ENCODE measurements around the gene NCAPH2. TPM values are rescaled to one million over a fixed set of nuclear protein-coding genes. Genes with fewer than 3 reads are reported as not detected.
"Not testable (repeated sequence)": the region's sequence is repeated elsewhere in the genome, so short reads cannot be mapped to it uniquely, and the experiment has no call there.

NCAPH2 gene
- total RNA-seq, 2 donors from 2014 or later: 43.7 to 59.6 TPM

DNA sequence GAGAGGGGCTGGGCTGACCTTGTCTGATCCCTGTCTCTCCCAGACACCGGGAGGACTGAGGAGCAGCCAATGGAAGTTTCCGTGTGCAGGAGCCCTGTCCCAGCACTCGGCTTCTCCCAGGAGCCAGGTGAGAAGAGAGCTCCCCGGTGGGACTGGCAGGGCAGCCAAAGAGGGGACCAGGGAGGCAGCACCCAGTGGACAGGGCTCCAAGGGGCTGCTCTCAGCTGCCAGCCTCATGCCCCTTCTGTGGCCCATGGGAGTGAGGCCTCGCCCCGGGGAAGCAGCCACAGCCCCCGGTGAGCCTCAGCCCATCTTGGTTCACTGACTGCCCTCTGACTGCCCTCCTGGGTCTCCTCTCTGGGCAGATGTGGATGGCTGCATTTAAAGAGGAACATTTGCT, 10.6 kb downstream of the NCAPH2 start:
- no peak for DNase-seq (ENCODE audit: low spot score)
- TF ChIP-seq, protein P1, sequence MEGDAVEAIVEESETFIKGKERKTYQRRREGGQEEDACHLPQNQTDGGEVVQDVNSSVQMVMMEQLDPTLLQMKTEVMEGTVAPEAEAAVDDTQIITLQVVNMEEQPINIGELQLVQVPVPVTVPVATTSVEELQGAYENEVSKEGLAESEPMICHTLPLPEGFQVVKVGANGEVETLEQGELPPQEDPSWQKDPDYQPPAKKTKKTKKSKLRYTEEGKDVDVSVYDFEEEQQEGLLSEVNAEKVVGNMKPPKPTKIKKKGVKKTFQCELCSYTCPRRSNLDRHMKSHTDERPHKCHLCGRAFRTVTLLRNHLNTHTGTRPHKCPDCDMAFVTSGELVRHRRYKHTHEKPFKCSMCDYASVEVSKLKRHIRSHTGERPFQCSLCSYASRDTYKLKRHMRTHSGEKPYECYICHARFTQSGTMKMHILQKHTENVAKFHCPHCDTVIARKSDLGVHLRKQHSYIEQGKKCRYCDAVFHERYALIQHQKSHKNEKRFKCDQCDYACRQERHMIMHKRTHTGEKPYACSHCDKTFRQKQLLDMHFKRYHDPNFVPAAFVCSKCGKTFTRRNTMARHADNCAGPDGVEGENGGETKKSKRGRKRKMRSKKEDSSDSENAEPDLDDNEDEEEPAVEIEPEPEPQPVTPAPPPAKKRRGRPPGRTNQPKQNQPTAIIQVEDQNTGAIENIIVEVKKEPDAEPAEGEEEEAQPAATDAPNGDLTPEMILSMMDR (IDR thresholded peaks at IDR 0.05): no peak
- TF ChIP-seq POLR2A (IDR thresholded peaks at IDR 0.05) (no peak), POLR2AphosphoS5 (IDR thresholded peaks at IDR 0.05) (no peak)
- H3K4me1 ChIP-seq (replicated peaks): no peaks in the 10 kb centered on the region
- H3K4me3 ChIP-seq: no peak overlapping the region
- no peaks in the 10 kb centered on the region for H3K9me3 ChIP-seq
- H3K27me3 ChIP-seq (replicated peaks; ENCODE audit: insufficient read depth): no peaks in the 10 kb centered on the region
- H3K36me3 ChIP-seq: peaks cover 0 to 8% of the 10 kb centered on the region in 2 donors
- WGBS: 88% methylated on average over 7 of the region's 7 CpGs
- intact Hi-C loops (cut with DNase I): no loop called here
- no peak overlapping the region for H3K27ac ChIP-seq

DNA sequence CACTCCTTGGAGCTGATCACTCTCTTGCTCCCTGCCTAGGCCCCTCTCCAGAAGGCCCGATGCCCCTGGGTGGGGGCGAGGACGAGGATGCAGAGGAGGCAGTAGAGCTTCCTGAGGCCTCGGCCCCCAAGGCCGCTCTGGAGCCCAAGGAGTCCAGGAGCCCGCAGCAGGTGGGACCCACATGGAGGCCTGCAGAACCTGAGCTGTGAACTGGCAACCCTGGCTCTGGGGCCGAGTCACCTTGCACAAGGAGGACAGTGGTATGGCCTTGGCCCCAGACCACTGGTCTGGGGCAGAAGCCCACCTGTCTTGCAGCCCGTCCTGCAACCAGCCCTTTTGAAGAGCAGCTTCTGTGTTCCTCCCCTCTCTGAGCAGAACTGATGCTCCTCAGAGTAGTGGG, 11.1 kb downstream of the NCAPH2 start:
- H3K27me3 ChIP-seq (replicated peaks; ENCODE audit: insufficient read depth): no peaks in the 10 kb centered on the region
- no peaks in the 10 kb centered on the region for H3K9me3 ChIP-seq
- H3K27ac ChIP-seq: no peak overlapping the region
- no peak overlapping the region for H3K4me3 ChIP-seq
- peaks cover 0 to 8% of the 10 kb centered on the region in 2 donors for H3K36me3 ChIP-seq
- 96% methylated on average over 8 of the region's 8 CpGs for WGBS
- DNase-seq (ENCODE audit: low spot score): no peak
- TF ChIP-seq POLR2A (IDR thresholded peaks at IDR 0.05): no peak
- no peak for TF ChIP-seq POLR2AphosphoS5 (IDR thresholded peaks at IDR 0.05)
- TF ChIP-seq, protein P1 (IDR thresholded peaks at IDR 0.05): no peak
- no peaks in the 10 kb centered on the region for H3K4me1 ChIP-seq (replicated peaks)
- intact Hi-C loops (cut with DNase I): no loop called here

DNA sequence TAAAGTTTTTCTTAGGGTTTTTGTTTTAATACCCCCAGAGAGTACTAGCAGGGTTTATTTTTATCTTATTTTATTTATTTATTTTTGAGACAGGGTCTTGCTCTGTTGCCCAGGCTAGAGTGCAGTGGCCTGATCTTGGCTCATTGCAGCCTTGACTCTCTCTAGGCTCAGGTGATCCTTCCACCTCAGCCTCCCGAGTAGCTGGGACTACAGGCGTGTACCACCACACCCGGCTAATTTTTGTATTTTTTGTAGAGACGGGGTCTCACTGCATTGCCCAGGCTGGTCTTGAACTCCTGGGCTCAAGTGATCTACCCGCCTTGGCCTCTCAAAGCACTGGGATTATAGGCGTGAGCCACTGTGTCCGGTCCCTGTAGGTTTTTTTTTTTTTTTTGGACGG, 12.2 kb downstream of the NCAPH2 start:
- DNase-seq (ENCODE audit: low spot score); H3K36me3 ChIP-seq; H3K27me3 ChIP-seq (replicated peaks; ENCODE audit: insufficient read depth); H3K4me3 ChIP-seq; H3K4me1 ChIP-seq (replicated peaks); H3K27ac ChIP-seq; H3K9me3 ChIP-seq; intact Hi-C loops (cut with DNase I): not testable (repeated sequence)
- 96% methylated on average over 8 of the region's 8 CpGs for WGBS

DNA sequence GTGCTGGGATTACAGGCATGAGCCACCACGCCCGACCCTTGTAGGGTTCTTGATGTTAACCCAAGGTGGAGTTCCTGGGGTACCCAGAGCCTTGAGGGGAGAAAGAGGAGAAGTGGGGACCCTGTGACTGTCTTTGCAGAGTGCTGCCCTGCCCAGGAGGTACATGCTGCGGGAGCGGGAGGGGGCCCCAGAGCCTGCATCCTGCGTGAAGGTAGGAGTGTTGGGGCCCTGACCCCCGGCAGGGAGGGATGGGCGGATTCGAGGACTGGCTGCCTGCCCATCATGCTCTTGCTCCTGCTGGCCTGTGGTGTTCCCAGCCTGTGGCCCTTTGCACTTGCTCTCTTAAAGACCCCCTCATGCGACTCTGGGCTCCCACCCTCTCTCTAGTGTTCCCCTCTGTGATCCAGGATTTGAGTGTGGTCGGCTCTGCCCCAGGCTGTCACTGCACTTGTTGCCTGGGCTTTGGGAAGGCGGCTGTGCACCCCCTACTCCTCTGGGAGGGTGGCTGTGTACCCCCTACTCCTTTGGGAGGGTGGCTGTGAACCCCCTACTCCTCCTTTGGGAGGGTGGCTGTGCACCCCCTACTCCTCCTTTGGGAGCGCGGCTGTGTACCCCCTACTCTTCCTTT, 12.9 kb downstream of the NCAPH2 start:
- intact Hi-C loops (cut with DNase I): no loop called here
- Histone ChIP-seq H3K9me3 (no peaks in the 10 kb centered on the region), H3K4me1 (replicated peaks) (peaks cover 7% of the 10 kb centered on the region), H3K36me3 (peaks cover 0 to 8% of the 10 kb centered on the region in 2 donors), H3K27me3 (replicated peaks; ENCODE audit: insufficient read depth) (no peaks in the 10 kb centered on the region), H3K27ac (no peak overlapping the region), H3K4me3 (no peak overlapping the region)
- TF ChIP-seq POLR2AphosphoS5 (IDR thresholded peaks at IDR 0.05) (no peak), POLR2A (IDR thresholded peaks at IDR 0.05) (no peak)
- TF ChIP-seq, protein P1 (IDR thresholded peaks at IDR 0.05): no peak
- WGBS: 93% methylated on average over 13 of the region's 13 CpGs
- DNase-seq (ENCODE audit: low spot score): no peak

DNA sequence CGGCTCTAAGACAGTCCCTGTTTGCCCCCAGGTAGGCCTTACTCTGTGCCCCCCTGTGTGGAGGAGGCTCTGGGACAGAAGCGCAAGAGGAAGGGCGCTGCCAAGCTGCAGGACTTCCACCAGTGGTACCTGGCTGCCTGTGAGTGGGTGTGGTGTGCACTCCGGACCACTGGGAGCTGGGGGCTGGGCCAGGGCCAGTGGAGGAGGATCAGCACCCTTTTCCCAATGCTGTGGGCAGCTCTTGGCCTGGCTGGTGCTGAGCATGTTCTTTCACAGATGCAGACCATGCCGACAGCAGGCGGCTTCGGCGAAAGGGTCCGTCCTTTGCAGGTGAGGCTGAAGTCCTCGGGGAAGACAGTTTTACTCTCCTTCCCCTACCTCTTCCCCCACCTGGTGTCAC, 13.7 kb downstream of the NCAPH2 start:
- H3K36me3 ChIP-seq: peaks cover 0 to 8% of the 10 kb centered on the region in 2 donors

More for the DNA sequence above, 13.7 kb downstream of the NCAPH2 start:
- Histone ChIP-seq H3K27me3 (replicated peaks; ENCODE audit: insufficient read depth) (no peaks in the 10 kb centered on the region), H3K27ac (no peak overlapping the region), H3K4me3 (no peak overlapping the region), H3K4me1 (replicated peaks) (peaks cover 7% of the 10 kb centered on the region), H3K9me3 (no peaks in the 10 kb centered on the region)
- intact Hi-C loops (cut with DNase I): no loop called here
- 93% methylated on average over 10 of the region's 10 CpGs for WGBS
- no peak for DNase-seq (ENCODE audit: low spot score)
- TF ChIP-seq POLR2AphosphoS5 (IDR thresholded peaks at IDR 0.05): no peak
- no peak for TF ChIP-seq POLR2A (IDR thresholded peaks at IDR 0.05)
- TF ChIP-seq, protein P1 (IDR thresholded peaks at IDR 0.05): no peak
